T-helper 1 cell treated with Interleukin-12 subunit alpha and Interleukin-12 subunit beta and Interleukin-4 antibody, amounts not matched to agents 30 μg/mL and 1 μg/mL, for 36 hours (primary cell): ENCODE data around the gene INAFM1.

Experiments used
- H3K27ac Mint-ChIP-seq: one replicate; pipeline ENCODE4 v1.8.0; 2021; ENCODE audit warnings: mild to moderate bottlenecking, mixed read lengths
- H3K27me3 Mint-ChIP-seq: one replicate; pipeline ENCODE4 v1.8.0; 2021; ENCODE audit warnings: low read depth, mixed read lengths
- H3K36me3 Mint-ChIP-seq: one replicate; pipeline ENCODE4 v1.8.0; 2021; ENCODE audit warnings: low read depth, mixed read lengths
- H3K4me1 Mint-ChIP-seq: one replicate; pipeline ENCODE4 v1.8.0; 2021; ENCODE audit warnings: low read depth, mixed read lengths
- H3K4me3 Mint-ChIP-seq: one replicate; pipeline ENCODE4 v1.8.0; 2021; ENCODE audit warnings: mild to moderate bottlenecking, moderate library complexity, mixed read lengths
- H3K9me3 Mint-ChIP-seq: one replicate; pipeline ENCODE4 v1.8.0; 2021; ENCODE audit warnings: mixed read lengths

The INAFM1 gene

DNA sequence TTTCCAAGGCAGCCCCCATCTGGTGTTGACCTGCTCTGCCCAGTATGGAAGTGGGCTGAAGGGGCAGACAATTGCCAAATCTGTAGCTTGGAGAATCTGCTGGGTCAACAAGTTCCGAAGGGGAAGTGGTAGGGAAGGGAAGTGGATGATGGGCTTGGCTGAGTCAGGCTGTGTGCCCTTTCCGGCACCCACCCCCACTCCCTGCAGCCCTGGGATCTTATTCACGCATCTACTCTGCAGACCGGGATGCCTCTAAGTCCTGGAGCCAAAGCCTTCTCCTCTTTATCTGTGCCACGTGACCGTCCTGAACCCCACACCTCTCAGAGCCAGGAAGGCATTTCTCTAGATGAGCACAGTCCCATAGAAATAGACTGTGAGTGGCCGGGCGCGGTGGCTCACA, 49.8 kb downstream of the INAFM1 start:
- no peaks in the 10 kb centered on the region for H3K4me1 Mint-ChIP-seq
- no peak overlapping the region for H3K27ac Mint-ChIP-seq
- no peaks in the 10 kb centered on the region for H3K9me3 Mint-ChIP-seq
- no peaks in the 10 kb centered on the region for H3K36me3 Mint-ChIP-seq
- no peak overlapping the region for H3K4me3 Mint-ChIP-seq
- peaks cover 4% of the 10 kb centered on the region for H3K27me3 Mint-ChIP-seq
